Astrocyte (in vitro differentiated cells and primary cell): ENCODE results near the gene SLCO2A1. TPM values are rescaled to one million over a fixed set of nuclear protein-coding genes. Genes with fewer than 3 reads are reported as not detected.

ENCODE experiments used
- DNase-seq: peaks from one replicate; pipeline ENCODE4 v3.0.0-alpha.2; 2010; ENCODE audit warnings: low read depth
- FAIRE-seq: peaks from 2 replicates; lab custom pipeline; 2011; peaks lifted over from hg19 to GRCh38; lab: Jason Lieb, UNC
- H2AFZ ChIP-seq: 2 replicates; pipeline ENCODE4 v1.6.0; 2012; ENCODE audit warnings: low read depth, low read length, inconsistent platforms
- H3K27ac ChIP-seq: 2 replicates; pipeline ENCODE4 v1.5.1; 2011; ENCODE audit warnings: low read depth, low read length, inconsistent platforms
- H3K27me3 ChIP-seq: 2 replicates; pipeline ENCODE4 v1.6.0; 2011; ENCODE audit warnings: low read length, inconsistent platforms; ENCODE audit not compliant: insufficient read depth
- H3K36me3 ChIP-seq: 2 replicates; pipeline ENCODE4 v1.5.1; 2011; ENCODE audit warnings: low read length, inconsistent platforms; ENCODE audit not compliant: insufficient read depth
- H3K4me1 ChIP-seq: 2 replicates; pipeline ENCODE4 v1.5.1; 2011; ENCODE audit warnings: low read length, inconsistent platforms; ENCODE audit not compliant: insufficient read depth
- H3K4me2 ChIP-seq: 2 replicates; pipeline ENCODE4 v1.6.0; 2012; ENCODE audit warnings: low read length, inconsistent platforms
- H3K4me3 ChIP-seq: 2 replicates; pipeline ENCODE4 v1.5.1; 2011; ENCODE audit warnings: low read depth, mild to moderate bottlenecking, low read length, inconsistent platforms; ENCODE audit not compliant: insufficient read depth
- H3K79me2 ChIP-seq: 2 replicates; pipeline ENCODE4 v1.6.0; 2012; ENCODE audit warnings: mild to moderate bottlenecking, low read length, inconsistent platforms; ENCODE audit not compliant: insufficient read depth
- H3K9ac ChIP-seq: 2 replicates; pipeline ENCODE4 v1.6.0; 2012; ENCODE audit warnings: mild to moderate bottlenecking, low read length, inconsistent platforms
- H3K9me3 ChIP-seq: 2 replicates; pipeline ENCODE4 v1.5.1; 2012; ENCODE audit warnings: low read depth, mild to moderate bottlenecking, low read length, inconsistent platforms; ENCODE audit not compliant: insufficient read depth
- H4K20me1 ChIP-seq: 2 replicates; pipeline ENCODE4 v1.6.0; 2012; ENCODE audit warnings: low read length, inconsistent platforms; ENCODE audit not compliant: insufficient read depth
- H3K27ac Mint-ChIP-seq: one replicate; pipeline ENCODE4 v1.8.0; 2021; ENCODE audit warnings: mild to moderate bottlenecking, mixed read lengths; ENCODE audit not compliant: unreplicated experiment
- H3K27me3 Mint-ChIP-seq: one replicate; pipeline ENCODE4 v1.8.0; 2021; ENCODE audit warnings: low read depth, mixed read lengths; ENCODE audit not compliant: unreplicated experiment
- H3K36me3 Mint-ChIP-seq: one replicate; pipeline ENCODE4 v1.8.0; 2021; ENCODE audit warnings: low read depth, mixed read lengths; ENCODE audit not compliant: unreplicated experiment
- H3K4me1 Mint-ChIP-seq: one replicate; pipeline ENCODE4 v1.8.0; 2021; ENCODE audit warnings: low read depth, mixed read lengths; ENCODE audit not compliant: unreplicated experiment
- H3K4me3 Mint-ChIP-seq: one replicate; pipeline ENCODE4 v1.8.0; 2021; ENCODE audit warnings: mild to moderate bottlenecking, moderate library complexity, mixed read lengths; ENCODE audit not compliant: unreplicated experiment
- H3K9me3 Mint-ChIP-seq: one replicate; pipeline ENCODE4 v1.8.0; 2021; ENCODE audit warnings: mild to moderate bottlenecking, mixed read lengths; ENCODE audit not compliant: unreplicated experiment
- CTCF ChIP-seq: IDR thresholded peaks from 2 replicates; pipeline ENCODE4 v1.5.1; 2011; ENCODE audit warnings: low read depth, mild to moderate bottlenecking, inconsistent platforms, low read length, moderate library complexity; ENCODE audit not compliant: insufficient read depth
- EZH2 ChIP-seq: IDR thresholded peaks from 2 replicates; pipeline ENCODE4 v1.6.1; 2012; ENCODE audit warnings: mild to moderate bottlenecking, low read length, inconsistent platforms; ENCODE audit not compliant: insufficient read depth
- total RNA-seq: library from RNA; stranded (reverse); gene quantifications from 2 replicates; pipeline ENCODE4 v1.2.1, GENCODE V29; 2021

Gene SLCO2A1
- total RNA-seq, 1 donor from 2014 or later: 2.1 TPM

- Histone ChIP-seq H3K36me3 (no peaks in the 10 kb centered on the region), H3K27ac (no peak overlapping the region), H3K9ac (no peak overlapping the region), H2AFZ (no peak overlapping the region), H3K79me2 (no peaks in the 10 kb centered on the region), H3K4me2 (no peak overlapping the region), H3K27me3 (no peaks in the 10 kb centered on the region), H3K4me1 (peaks cover 17% of the 10 kb centered on the region), H3K4me3 (no peak overlapping the region), H3K9me3 (no peaks in the 10 kb centered on the region), H4K20me1 (no peaks in the 10 kb centered on the region)
- no peak for FAIRE-seq
- DNase-seq: no peak
- Mint-ChIP-seq H3K4me3 (no peak overlapping the region), H3K9me3 (peaks cover 7% of the 10 kb centered on the region), H3K27ac (no peak overlapping the region), H3K27me3 (peaks cover 25% of the 10 kb centered on the region), H3K36me3 (peaks cover under 1% of the 10 kb centered on the region), H3K4me1 (peaks cover 5% of the 10 kb centered on the region)
- TF ChIP-seq EZH2: no peak
- no peak for TF ChIP-seq CTCF
Observed at GRCh38 chr3:133963657-133964396, 65.9 kb downstream of the SLCO2A1 start.

- Histone ChIP-seq H2AFZ (no peak overlapping the region), H3K27me3 (no peaks in the 10 kb centered on the region), H3K9me3 (no peaks in the 10 kb centered on the region), H3K4me2 (peak overlapping the region; percentile 28), H3K79me2 (no peaks in the 10 kb centered on the region), H3K4me3 (no peak overlapping the region), H3K4me1 (peaks cover 17% of the 10 kb centered on the region), H3K27ac (no peak overlapping the region), H4K20me1 (no peaks in the 10 kb centered on the region), H3K9ac (no peak overlapping the region), H3K36me3 (no peaks in the 10 kb centered on the region)
- peaks cover 27% of the 10 kb centered on the region for H3K27me3 Mint-ChIP-seq
- H3K4me3 Mint-ChIP-seq: no peak overlapping the region
- no peak overlapping the region for H3K27ac Mint-ChIP-seq
- no peaks in the 10 kb centered on the region for H3K36me3 Mint-ChIP-seq
- no peak for FAIRE-seq
- TF ChIP-seq EZH2: no peak
- no peak for TF ChIP-seq CTCF
- DNase-seq: peak; percentile 38
- peaks cover 5% of the 10 kb centered on the region for H3K4me1 Mint-ChIP-seq
- peaks cover 7% of the 10 kb centered on the region for H3K9me3 Mint-ChIP-seq
Observed at GRCh38 chr3:133962849-133963248, 66.9 kb downstream of the SLCO2A1 start.
